ENCODE data around the gene SNX15. TPM values are rescaled to one million over a fixed set of nuclear protein-coding genes. Genes with fewer than 3 reads are reported as not detected.

SNX15 gene
- total and polyA plus RNA-seq, 12 donors: 16.4 to 35.9 (median 22.5) TPM

- no peak for DNase-seq
- TF ChIP-seq CTCF (IDR thresholded peaks at IDR 0.05): no peak
- no peak for TF ChIP-seq POLR2A (IDR thresholded peaks at IDR 0.05)
- 89 to 93% (median 92%) methylated on average over 5 to 15 of the region's 15 CpGs for WGBS, 4 donors
- no peak overlapping the region for H3K4me3 ChIP-seq
- intact Hi-C loops (cut with DNase I): no loop called here
- peaks cover 0 to 46% of the 10 kb centered on the region in 2 donors for H3K36me3 ChIP-seq (replicated peaks in 1 of 2)
- no peak overlapping the region for H3K27ac ChIP-seq
- H3K9me3 ChIP-seq (replicated peaks in 1 of 3): no peaks in the 10 kb centered on the region
- H3K4me1 ChIP-seq (replicated peaks in 1 of 2): peaks cover 12 to 20% of the 10 kb centered on the region in 2 donors
- no peaks in the 10 kb centered on the region for H3K27me3 ChIP-seq
These were observed 60.6 kb downstream of the SNX15 start for GRCh38 chr11:65087827-65088226.

GRCh38 chr11:65089621-65090020 lies 62.4 kb downstream of the SNX15 start:
- Histone ChIP-seq H3K9me3 (replicated peaks in 1 of 3) (no peaks in the 10 kb centered on the region), H3K4me3 (no peak overlapping the region), H3K4me1 (replicated peaks in 1 of 2) (peaks cover 9 to 11% of the 10 kb centered on the region in 2 donors), H3K36me3 (replicated peaks in 1 of 2) (peaks cover 0 to 46% of the 10 kb centered on the region in 2 donors), H3K27ac (no peak overlapping the region), H3K27me3 (no peaks in the 10 kb centered on the region)
- intact Hi-C loops (cut with DNase I): no loop called here
- no peak for TF ChIP-seq CTCF (IDR thresholded peaks at IDR 0.05)
- TF ChIP-seq POLR2A (IDR thresholded peaks at IDR 0.05): no peak
- no peak for DNase-seq
- 91 to 97% (median 93%) methylated on average over 4 of the region's 4 CpGs for WGBS, 4 donors

Small RNA genes lying within 50 kb of the gene (microRNA-seq; reads per million reads assigned to microRNA genes)
- gene MIR6879: 0 to 6.8 (median 0.38) reads per million in 3 donors

Small RNA genes lying within 50 kb of the gene (small RNA-seq; reads per million reads assigned to genes)
- 0 reads per million in 2 donors for gene MIR6879
- gene SNX15: 0 reads per million in 2 donors

Other genes with a start within 250 kb of the SNX15 start
- 100 to 1,000 TPM in 8 of 9 donors, 10 to 100 TPM in 1; 76.2 to 395 (median 229) TPM for gene SF1, start 248.9 kb upstream of the SNX15 start, total RNA-seq
- 100 to 1,000 TPM; 150 to 197 (median 178) TPM for gene SF1, start 248.9 kb upstream of the SNX15 start, polyA plus RNA-seq
- gene MAP4K2, start 224.2 kb upstream of the SNX15 start, total RNA-seq: 10 to 100 TPM; 12.9 to 34.8 (median 18.7) TPM
- gene MAP4K2, start 224.2 kb upstream of the SNX15 start, polyA plus RNA-seq: 10 to 100 TPM in 2 of 3 donors, 1 to 10 TPM in 1; 6.4 to 57.7 (median 27.7) TPM
- 10 to 100 TPM; 15.3 to 50.6 (median 28.4) TPM for gene MEN1, start 216.9 kb upstream of the SNX15 start, total RNA-seq
- gene MEN1, start 216.9 kb upstream of the SNX15 start, polyA plus RNA-seq: 10 to 100 TPM; 21.4 to 32.8 (median 29.1) TPM
- gene CDC42BPG, start 182.8 kb upstream of the SNX15 start, total RNA-seq: 10 to 100 TPM in 2 of 9 donors, 1 to 10 TPM in 7; 3.1 to 12.9 (median 9.1) TPM
- 1 to 10 TPM; 3.3 to 7.4 (median 4.9) TPM for gene CDC42BPG, start 182.8 kb upstream of the SNX15 start, polyA plus RNA-seq
- gene EHD1, start 148.8 kb upstream of the SNX15 start, total RNA-seq: 100 to 1,000 TPM in 1 of 9 donors, 10 to 100 TPM in 8; 38.5 to 107 (median 55.8) TPM
- gene EHD1, start 148.8 kb upstream of the SNX15 start, polyA plus RNA-seq: 10 to 100 TPM; 14.3 to 50.4 (median 20.0) TPM
- gene ATG2A, start 110.2 kb upstream of the SNX15 start, total RNA-seq: 10 to 100 TPM in 8 of 9 donors, 1 to 10 TPM in 1; 7.6 to 43.5 (median 33.8) TPM
- gene ATG2A, start 110.2 kb upstream of the SNX15 start, polyA plus RNA-seq: 10 to 100 TPM in 2 of 3 donors, 1 to 10 TPM in 1; 3.6 to 43.3 (median 32.4) TPM
- gene PPP2R5B, start 102.8 kb upstream of the SNX15 start, total RNA-seq: 10 to 100 TPM in 8 of 9 donors, 1 to 10 TPM in 1; 7.8 to 26.6 (median 20.4) TPM
- gene PPP2R5B, start 102.8 kb upstream of the SNX15 start, polyA plus RNA-seq: 10 to 100 TPM; 10.7 to 51.3 (median 25.6) TPM
- not detected for gene GPHA2, start 91.5 kb upstream of the SNX15 start, total RNA-seq
- gene GPHA2, start 91.5 kb upstream of the SNX15 start, polyA plus RNA-seq: under 1 TPM in 1 of 3 donors, not detected in 2; 0.67 TPM
- gene MAJIN, start 55.3 kb upstream of the SNX15 start, total RNA-seq: not detected
- gene MAJIN, start 55.3 kb upstream of the SNX15 start, polyA plus RNA-seq: under 1 TPM in 2 of 3 donors, not detected in 1; 0.24 to 0.29 TPM
- 10 to 100 TPM in 2 of 9 donors, 1 to 10 TPM in 6, under 1 TPM in 1; 0.67 to 34.5 (median 6.4) TPM for gene BATF2, start 30.5 kb upstream of the SNX15 start, total RNA-seq
- gene BATF2, start 30.5 kb upstream of the SNX15 start, polyA plus RNA-seq: 1 to 10 TPM; 3.3 to 8.5 (median 3.7) TPM
- 100 to 1,000 TPM in 6 of 9 donors, 10 to 100 TPM in 3; 81.0 to 231 (median 109) TPM for gene ARL2, start 13.3 kb upstream of the SNX15 start, total RNA-seq
- gene ARL2, start 13.3 kb upstream of the SNX15 start, polyA plus RNA-seq: 100 to 1,000 TPM in 2 of 3 donors, 10 to 100 TPM in 1; 66.5 to 151 (median 128) TPM
- gene SAC3D1, start 13.8 kb downstream of the SNX15 start, total RNA-seq: 10 to 100 TPM in 7 of 9 donors, 1 to 10 TPM in 2; 7.4 to 23.6 (median 15.4) TPM
- gene SAC3D1, start 13.8 kb downstream of the SNX15 start, polyA plus RNA-seq: 10 to 100 TPM in 1 of 3 donors, 1 to 10 TPM in 2; 4.4 to 10.1 (median 7.5) TPM
- gene NAALADL1, start 31.1 kb downstream of the SNX15 start, total RNA-seq: 10 to 100 TPM in 2 of 9 donors, 1 to 10 TPM in 7; 1.3 to 15.7 (median 4.9) TPM
- gene NAALADL1, start 31.1 kb downstream of the SNX15 start, polyA plus RNA-seq: 10 to 100 TPM in 1 of 3 donors, 1 to 10 TPM in 2; 2.5 to 11.0 (median 8.7) TPM
- 1 to 10 TPM in 7 of 9 donors, under 1 TPM in 2; 0.35 to 10.0 (median 1.4) TPM for gene CDCA5, start 56.6 kb downstream of the SNX15 start, total RNA-seq
- gene CDCA5, start 56.6 kb downstream of the SNX15 start, polyA plus RNA-seq: 1 to 10 TPM in 1 of 3 donors, under 1 TPM in 2; 0.40 to 1.6 (median 0.88) TPM
- gene ZFPL1, start 56.8 kb downstream of the SNX15 start, total RNA-seq: 10 to 100 TPM; 33.7 to 59.6 (median 39.4) TPM
- 10 to 100 TPM; 34.7 to 90.3 (median 71.3) TPM for gene ZFPL1, start 56.8 kb downstream of the SNX15 start, polyA plus RNA-seq
- gene VPS51, start 68.8 kb downstream of the SNX15 start, total RNA-seq: 100 to 1,000 TPM in 7 of 9 donors, 10 to 100 TPM in 2; 72.1 to 269 (median 154) TPM
- gene VPS51, start 68.8 kb downstream of the SNX15 start, polyA plus RNA-seq: 100 to 1,000 TPM in 2 of 3 donors, 10 to 100 TPM in 1; 28.0 to 151 (median 140) TPM
- 1,000 to 10,000 TPM in 2 of 9 donors, 100 to 1,000 TPM in 7; 278 to 1,807 (median 711) TPM for gene TM7SF2, start 84.4 kb downstream of the SNX15 start, total RNA-seq
- 100 to 1,000 TPM; 259 to 849 (median 589) TPM for gene TM7SF2, start 84.4 kb downstream of the SNX15 start, polyA plus RNA-seq
- 10 to 100 TPM in 8 of 9 donors, 1 to 10 TPM in 1; 7.8 to 30.0 (median 20.3) TPM for gene ZNHIT2, start 90.3 kb downstream of the SNX15 start, total RNA-seq
- 10 to 100 TPM in 2 of 3 donors, under 1 TPM in 1; 0.48 to 39.8 (median 32.1) TPM for gene ZNHIT2, start 90.3 kb downstream of the SNX15 start, polyA plus RNA-seq
- 1,000 to 10,000 TPM in 5 of 9 donors, 100 to 1,000 TPM in 4; 361 to 1,303 (median 1,029) TPM for gene FAU, start 94.7 kb downstream of the SNX15 start, total RNA-seq
- 1,000 to 10,000 TPM in 2 of 3 donors, 100 to 1,000 TPM in 1; 656 to 2,488 (median 2,066) TPM for gene FAU, start 94.7 kb downstream of the SNX15 start, polyA plus RNA-seq
- 100 to 1,000 TPM; 113 to 180 (median 139) TPM for gene MRPL49, start 94.9 kb downstream of the SNX15 start, total RNA-seq
- gene MRPL49, start 94.9 kb downstream of the SNX15 start, polyA plus RNA-seq: 100 to 1,000 TPM in 1 of 3 donors, 10 to 100 TPM in 2; 32.7 to 122 (median 33.9) TPM
- 100 to 1,000 TPM in 1 of 9 donors, 10 to 100 TPM in 7, 1 to 10 TPM in 1; 9.7 to 119 (median 61.4) TPM for gene SYVN1, start 107.1 kb downstream of the SNX15 start, total RNA-seq
- 100 to 1,000 TPM in 1 of 3 donors, 10 to 100 TPM in 2; 46.0 to 124 (median 58.5) TPM for gene SYVN1, start 107.1 kb downstream of the SNX15 start, polyA plus RNA-seq
- gene SPDYC, start 142.8 kb downstream of the SNX15 start, total RNA-seq: not detected
- under 1 TPM in 1 of 3 donors, not detected in 2; 0.10 TPM for gene SPDYC, start 142.8 kb downstream of the SNX15 start, polyA plus RNA-seq
- gene CAPN1, start 154.5 kb downstream of the SNX15 start, total RNA-seq: 100 to 1,000 TPM in 7 of 9 donors, 10 to 100 TPM in 2; 20.6 to 333 (median 141) TPM
- 100 to 1,000 TPM in 2 of 3 donors, 10 to 100 TPM in 1; 33.0 to 131 (median 106) TPM for gene CAPN1, start 154.5 kb downstream of the SNX15 start, polyA plus RNA-seq
- gene POLA2, start 234.5 kb downstream of the SNX15 start, total RNA-seq: 10 to 100 TPM in 2 of 9 donors, 1 to 10 TPM in 7; 3.9 to 12.2 (median 7.4) TPM
- 1 to 10 TPM; 4.3 to 8.3 (median 7.9) TPM for gene POLA2, start 234.5 kb downstream of the SNX15 start, polyA plus RNA-seq

Measured in adrenal gland (tissue), 12 donors.